ENCODE data around the gene CATSPER1. TPM values are rescaled to one million over a fixed set of nuclear protein-coding genes. Genes with fewer than 3 reads are reported as not detected.

CATSPER1 gene
- total RNA-seq, 1 experiment from 2014 or later: 4.2 TPM

- no TSS peak for BruUV-seq (replicated peaks)
Measured at GRCh38 chr11:66062408-66062807, 36.1 kb upstream of the CATSPER1 start.

GRCh38 chr11:66061268-66061667, 35.0 kb upstream of the CATSPER1 start:
- DNase-seq: no peak
- TF ChIP-seq EZH2 (IDR thresholded peaks at IDR 0.05; ENCODE audit: low read depth) (no peak), CTCF (conservative IDR thresholded peaks at IDR 0.05) (no peak)
- ChIA-PET CTCF (no interaction called here), POLR2A (ENCODE audit: unreplicated experiment) (no interaction called here)
- peaks cover 39% of the 10 kb centered on the region for H3F3A ChIP-seq (ENCODE audit: insufficient read depth, low read depth)
- H3K36me3 ChIP-seq (ENCODE audit: low read depth): peaks cover 81% of the 10 kb centered on the region
- peaks cover 3% of the 10 kb centered on the region; the same call in 1 of the 2 replicates for H4K20me1 ChIP-seq (ENCODE audit: insufficient read depth)
- no peaks in the 10 kb centered on the region for H3K27me3 ChIP-seq (ENCODE audit: insufficient read depth, low read depth)
- H3K4me3 ChIP-seq: no peak overlapping the region
- no peak overlapping the region for H3K4me2 ChIP-seq
- no peaks in the 10 kb centered on the region for H3K79me2 ChIP-seq (ENCODE audit: low read depth)
- no peaks in the 10 kb centered on the region for H3K4me1 ChIP-seq (replicated peaks; ENCODE audit: insufficient read depth)
- H3K9me3 ChIP-seq (ENCODE audit: insufficient read depth, low read depth): no peaks in the 10 kb centered on the region
- no peak overlapping the region for H2AFZ ChIP-seq
- no peaks in the 10 kb centered on the region for H3K9me2 ChIP-seq (ENCODE audit: insufficient read depth)
- intact Hi-C loops (cut with micrococcal nuclease; ENCODE audit: unreplicated experiment): loop anchor here (10.0 kb wide), 1 partner anchor 176 kb away; the partner anchor contains the start of gene FIBP
- H3K27ac ChIP-seq: no peak overlapping the region
- no TSS peak for BruUV-seq (replicated peaks)

More at GRCh38 chr11:66062408-66062807, 36.1 kb upstream of the CATSPER1 start:
- DNase-seq: no peak
- H3K36me3 ChIP-seq (ENCODE audit: low read depth): peaks cover 76% of the 10 kb centered on the region
- H3K27me3 ChIP-seq (ENCODE audit: insufficient read depth, low read depth): no peaks in the 10 kb centered on the region
- no peaks in the 10 kb centered on the region for H3K4me1 ChIP-seq (replicated peaks; ENCODE audit: insufficient read depth)
- no peak overlapping the region for H2AFZ ChIP-seq
- H3K27ac ChIP-seq: peak overlapping the region; percentile 19; the same call in 1 of the 2 replicates
- H3K9me2 ChIP-seq (ENCODE audit: insufficient read depth): no peaks in the 10 kb centered on the region
- peaks cover 3% of the 10 kb centered on the region; the same call in 1 of the 2 replicates for H4K20me1 ChIP-seq (ENCODE audit: insufficient read depth)
- TF ChIP-seq EZH2 (IDR thresholded peaks at IDR 0.05; ENCODE audit: low read depth) (no peak), CTCF (conservative IDR thresholded peaks at IDR 0.05) (no peak)
- no peak overlapping the region for H3K4me3 ChIP-seq
- POLR2A ChIA-PET (ENCODE audit: unreplicated experiment): interaction anchor here (0.6 kb wide), 1 partner anchor 343 kb away, joined by 3 read pairs; no protein-coding TSS in a partner anchor
- no peak overlapping the region for H3K4me2 ChIP-seq
- no peaks in the 10 kb centered on the region for H3K79me2 ChIP-seq (ENCODE audit: low read depth)
- no peaks in the 10 kb centered on the region for H3K9me3 ChIP-seq (ENCODE audit: insufficient read depth, low read depth)
- peaks cover 46% of the 10 kb centered on the region for H3F3A ChIP-seq (ENCODE audit: insufficient read depth, low read depth)
- CTCF ChIA-PET: interaction anchor here (0.6 kb wide), 3 partner anchors 12 to 139 kb away, joined by 4 to 5 read pairs (median 5); no protein-coding TSS in a partner anchor
- intact Hi-C loops (cut with micrococcal nuclease; ENCODE audit: unreplicated experiment): loop anchor here (10.0 kb wide), 1 partner anchor 178 kb away; the partner anchor contains the start of gene FIBP

- Histone ChIP-seq H2AFZ (no peak overlapping the region), H3K27me3 (ENCODE audit: insufficient read depth, low read depth) (no peaks in the 10 kb centered on the region), H3K4me3 (no peak overlapping the region), H3K36me3 (ENCODE audit: low read depth) (peaks cover 88% of the 10 kb centered on the region), H3K79me2 (ENCODE audit: low read depth) (peaks cover 8% of the 10 kb centered on the region; the same call in 1 of the 2 replicates), H3K9me3 (ENCODE audit: insufficient read depth, low read depth) (no peaks in the 10 kb centered on the region), H3K27ac (no peak overlapping the region), H3F3A (ENCODE audit: insufficient read depth, low read depth) (peaks cover 37% of the 10 kb centered on the region), H3K4me1 (replicated peaks; ENCODE audit: insufficient read depth) (no peaks in the 10 kb centered on the region), H4K20me1 (ENCODE audit: insufficient read depth) (peaks cover 3% of the 10 kb centered on the region; the same call in 1 of the 2 replicates), H3K9me2 (ENCODE audit: insufficient read depth) (no peaks in the 10 kb centered on the region), H3K4me2 (no peak overlapping the region)
- intact Hi-C loops (cut with micrococcal nuclease; ENCODE audit: unreplicated experiment): loop anchor here (10.0 kb wide), 1 partner anchor 175 kb away; the partner anchor contains the start of gene FIBP
- ChIA-PET CTCF (no interaction called here), POLR2A (ENCODE audit: unreplicated experiment) (no interaction called here)
- no TSS peak for BruUV-seq (replicated peaks)
- no peak for DNase-seq
- TF ChIP-seq EZH2 (IDR thresholded peaks at IDR 0.05; ENCODE audit: low read depth) (no peak), CTCF (conservative IDR thresholded peaks at IDR 0.05) (no peak)
Measured at GRCh38 chr11:66059966-66060680, 33.8 kb upstream of the CATSPER1 start.
